ENCODE data around the gene DBNL.

- TF ChIP-seq YY1 (IDR thresholded peaks at IDR 0.05; ENCODE audit: insufficient read depth, insufficient read length) (no peak), SUZ12 (IDR thresholded peaks at IDR 0.05; ENCODE audit: extremely low read depth, insufficient read depth, insufficient read length) (no peak)
Measured at GRCh38 chr7:44078521-44078920, 34.0 kb downstream of the DBNL start.
